ENCODE results near the gene SYTL2.

The SYTL2 gene

DNA sequence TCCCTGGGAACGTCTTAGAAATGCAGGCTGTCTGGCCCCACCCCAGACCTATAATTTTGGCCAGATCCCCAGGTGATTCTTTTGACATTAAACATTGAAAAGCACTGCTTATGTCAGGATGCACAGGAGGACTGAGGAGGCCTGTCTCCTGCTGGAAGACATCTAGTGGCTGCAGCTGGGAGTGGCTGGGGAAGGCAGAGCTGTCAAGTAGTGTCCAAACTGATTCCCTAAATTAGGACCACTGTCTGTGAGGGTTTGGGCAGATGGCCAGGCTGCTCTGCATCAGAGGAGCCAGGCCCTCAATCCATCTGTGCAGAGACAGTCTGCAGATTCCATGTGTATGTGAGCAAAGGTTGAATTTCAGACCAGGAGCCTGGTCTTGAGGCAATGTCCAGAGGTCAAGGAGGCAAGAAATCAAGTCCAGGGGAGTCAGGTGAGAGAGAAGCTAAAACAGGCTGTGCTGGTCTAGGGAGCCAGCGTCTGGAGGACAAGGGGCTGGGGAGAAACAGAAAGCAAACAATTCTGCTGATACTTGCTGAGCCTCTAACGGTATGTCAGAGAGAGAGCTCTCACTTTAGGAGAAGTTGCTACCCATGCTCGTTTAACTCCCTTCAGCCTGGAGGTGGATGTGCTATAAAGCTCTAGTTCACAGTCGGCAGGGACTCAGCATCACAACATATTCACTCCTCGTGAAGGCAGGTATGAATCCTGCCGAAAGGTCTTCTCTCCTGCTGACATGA lies 15.3 kb upstream of the SYTL2 start:
- TF ChIP-seq, protein P1, sequence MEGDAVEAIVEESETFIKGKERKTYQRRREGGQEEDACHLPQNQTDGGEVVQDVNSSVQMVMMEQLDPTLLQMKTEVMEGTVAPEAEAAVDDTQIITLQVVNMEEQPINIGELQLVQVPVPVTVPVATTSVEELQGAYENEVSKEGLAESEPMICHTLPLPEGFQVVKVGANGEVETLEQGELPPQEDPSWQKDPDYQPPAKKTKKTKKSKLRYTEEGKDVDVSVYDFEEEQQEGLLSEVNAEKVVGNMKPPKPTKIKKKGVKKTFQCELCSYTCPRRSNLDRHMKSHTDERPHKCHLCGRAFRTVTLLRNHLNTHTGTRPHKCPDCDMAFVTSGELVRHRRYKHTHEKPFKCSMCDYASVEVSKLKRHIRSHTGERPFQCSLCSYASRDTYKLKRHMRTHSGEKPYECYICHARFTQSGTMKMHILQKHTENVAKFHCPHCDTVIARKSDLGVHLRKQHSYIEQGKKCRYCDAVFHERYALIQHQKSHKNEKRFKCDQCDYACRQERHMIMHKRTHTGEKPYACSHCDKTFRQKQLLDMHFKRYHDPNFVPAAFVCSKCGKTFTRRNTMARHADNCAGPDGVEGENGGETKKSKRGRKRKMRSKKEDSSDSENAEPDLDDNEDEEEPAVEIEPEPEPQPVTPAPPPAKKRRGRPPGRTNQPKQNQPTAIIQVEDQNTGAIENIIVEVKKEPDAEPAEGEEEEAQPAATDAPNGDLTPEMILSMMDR (IDR thresholded peaks at IDR 0.05; ENCODE audit: insufficient read depth, low read depth, low read length, missing control alignments): peak; percentile 75
- peak; percentile 50 for DNase-seq (ENCODE audit: low read depth)

DNA sequence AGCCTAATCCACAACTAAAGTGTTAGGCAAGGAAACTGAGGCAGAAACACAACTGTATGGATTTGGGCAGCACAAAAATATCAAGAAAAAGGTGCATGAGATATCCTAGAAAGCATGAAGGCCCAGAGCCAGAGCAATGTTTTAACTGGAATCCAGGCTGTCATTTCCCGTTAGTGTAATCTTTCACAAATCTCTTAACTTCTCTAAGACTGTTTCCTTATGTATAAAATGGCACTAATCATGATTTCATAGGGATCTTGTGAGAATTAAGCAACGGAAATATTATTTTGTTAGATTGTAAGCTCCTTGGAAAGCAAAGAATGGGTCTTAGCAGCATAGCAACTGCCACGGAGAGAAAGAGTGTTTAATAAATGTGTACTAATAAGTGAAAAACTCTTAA lies 14.7 kb upstream of the SYTL2 start:
- no peak overlapping the region for H3K4me3 ChIP-seq (ENCODE audit: low read length)
- DNase-seq (ENCODE audit: low read depth): no peak
- TF ChIP-seq, protein P1 (IDR thresholded peaks at IDR 0.05; ENCODE audit: insufficient read depth, low read depth, low read length, missing control alignments): no peak

More for the DNA sequence above, 15.3 kb upstream of the SYTL2 start:
- no peak overlapping the region for H3K4me3 ChIP-seq (ENCODE audit: low read length)

DNA sequence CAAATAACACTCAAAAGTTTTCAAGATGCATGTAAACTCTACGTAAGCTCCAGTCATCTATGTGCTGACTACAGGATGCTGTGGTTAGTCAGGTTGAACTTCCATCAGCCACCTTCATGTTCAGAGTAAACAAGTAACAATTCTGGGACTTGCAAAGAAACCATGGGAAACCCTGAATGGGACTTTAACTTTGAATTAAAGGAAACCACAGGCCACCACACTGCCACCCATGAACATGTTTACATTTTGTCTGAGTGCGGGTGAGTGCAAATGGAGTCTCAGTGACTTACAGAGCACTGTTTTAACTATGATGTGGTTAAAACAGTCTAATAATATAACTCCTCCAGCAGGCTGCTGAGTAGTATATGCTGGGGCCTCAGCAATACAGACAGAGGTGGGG lies 12.9 kb upstream of the SYTL2 start:
- H3K4me3 ChIP-seq (ENCODE audit: low read length): no peak overlapping the region
- no peak for DNase-seq (ENCODE audit: low read depth)
- TF ChIP-seq, protein P1 (IDR thresholded peaks at IDR 0.05; ENCODE audit: insufficient read depth, low read depth, low read length, missing control alignments): no peak

DNA sequence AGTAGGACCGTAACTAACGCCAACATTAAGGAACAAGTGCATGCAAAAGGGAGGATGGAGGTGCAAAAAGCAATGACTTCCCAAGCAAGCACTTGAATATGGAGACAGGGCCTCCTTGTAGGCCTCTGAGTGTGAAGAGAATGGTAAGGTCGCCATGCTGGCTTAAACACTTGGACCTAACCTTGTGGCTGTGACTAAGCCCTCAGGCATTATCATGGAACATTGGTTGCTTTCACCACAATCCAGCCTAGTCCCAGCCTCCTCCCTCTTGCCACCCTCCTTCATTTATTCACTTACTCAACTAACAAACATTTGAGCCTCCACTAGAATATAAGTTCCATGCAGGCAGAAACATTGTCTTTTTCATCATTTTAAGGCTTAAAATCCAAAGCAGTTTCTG lies 11.9 kb upstream of the SYTL2 start:
- DNase-seq (ENCODE audit: low read depth): peak; percentile 7
- TF ChIP-seq, protein P1 (IDR thresholded peaks at IDR 0.05; ENCODE audit: insufficient read depth, low read depth, low read length, missing control alignments): no peak
- no peak overlapping the region for H3K4me3 ChIP-seq (ENCODE audit: low read length)

DNA sequence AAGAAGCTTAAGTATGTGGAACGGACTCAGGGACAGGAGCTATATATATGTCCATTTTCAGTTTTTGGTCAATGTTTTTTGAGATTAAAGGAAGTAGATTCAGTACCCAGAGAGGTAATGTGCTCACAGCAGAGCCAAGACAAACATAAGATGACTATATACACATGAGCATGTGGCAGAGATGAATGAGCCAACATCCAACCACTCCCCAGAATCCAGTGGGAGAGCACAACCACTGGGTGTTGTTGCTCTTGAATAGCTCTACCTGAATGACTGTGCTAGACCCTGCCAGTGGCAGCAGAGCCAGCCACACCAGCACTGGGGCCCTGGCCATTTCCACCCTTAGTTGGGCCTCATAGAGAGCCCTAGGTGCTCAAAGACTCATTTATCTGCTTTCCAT lies 10.7 kb upstream of the SYTL2 start:
- peak; percentile 84 for DNase-seq (ENCODE audit: low read depth)
- no peak overlapping the region for H3K4me3 ChIP-seq (ENCODE audit: low read length)
- TF ChIP-seq, protein P1 (IDR thresholded peaks at IDR 0.05; ENCODE audit: insufficient read depth, low read depth, low read length, missing control alignments): no peak

DNA sequence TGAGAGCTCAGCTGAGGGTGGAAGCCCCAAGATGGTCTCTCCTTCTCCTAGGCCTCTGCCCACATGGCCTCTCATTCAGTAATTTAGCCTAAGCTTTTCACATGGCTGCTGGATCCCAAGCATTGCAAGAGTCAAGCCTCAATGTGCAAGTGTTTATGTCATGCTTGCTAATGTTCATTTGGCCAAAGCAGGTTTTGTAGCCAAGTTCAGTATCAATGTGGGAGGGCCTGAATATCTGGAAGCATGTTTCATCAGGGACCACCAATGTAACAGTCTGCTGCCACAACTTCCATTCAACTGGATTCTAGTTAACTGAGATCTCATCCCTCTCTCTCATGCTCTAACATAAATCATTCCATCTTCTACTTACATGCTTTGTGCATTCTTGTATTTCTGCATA lies 8.5 kb upstream of the SYTL2 start:
- no peak for DNase-seq (ENCODE audit: low read depth)
- TF ChIP-seq, protein P1 (IDR thresholded peaks at IDR 0.05; ENCODE audit: insufficient read depth, low read depth, low read length, missing control alignments): no peak
- no peak overlapping the region for H3K4me3 ChIP-seq (ENCODE audit: low read length)

Data from epithelial cell of esophagus (primary cell).